GM12865 (cell line): ENCODE data around the gene CIPC.

ENCODE experiments used
- DNase-seq: peaks from one replicate; pipeline ENCODE4 v3.0.0; 2010; ENCODE audit warnings: low read depth
- H3K4me3 ChIP-seq: 2 replicates; pipeline ENCODE4 v1.5.1; 2011; ENCODE audit warnings: mild to moderate bottlenecking, low read depth, low read length, control low read depth
- CTCF ChIP-seq: IDR thresholded peaks from 2 replicates; pipeline ENCODE4 v1.5.1; 2011; ENCODE audit warnings: low read length, control low read depth, low read depth, inconsistent platforms; ENCODE audit not compliant: insufficient read depth; ENCODE audit errors: missing control alignments

The CIPC gene

GRCh38 chr14:77142005-77142800, 44.1 kb downstream of the CIPC start:
- no peak for TF ChIP-seq CTCF
- no peak for DNase-seq
- no peak overlapping the region for H3K4me3 ChIP-seq

- H3K4me3 ChIP-seq: no peak overlapping the region
- no peak for TF ChIP-seq CTCF
- DNase-seq: no peak
These were observed 45.0 kb downstream of the CIPC start for GRCh38 chr14:77143071-77143470.

GRCh38 chr14:77144412-77145115, 46.5 kb downstream of the CIPC start:
- TF ChIP-seq CTCF: no peak
- H3K4me3 ChIP-seq: no peak overlapping the region
- no peak for DNase-seq

- DNase-seq: no peak
- TF ChIP-seq CTCF: no peak
- H3K4me3 ChIP-seq: no peak overlapping the region
These were observed 48.1 kb downstream of the CIPC start for GRCh38 chr14:77145975-77146740.

- TF ChIP-seq CTCF: no peak
- no peak for DNase-seq
- H3K4me3 ChIP-seq: no peak overlapping the region
These were observed 50.6 kb downstream of the CIPC start for GRCh38 chr14:77148510-77149231.

GRCh38 chr14:77151245-77151644, 53.2 kb downstream of the CIPC start:
- TF ChIP-seq CTCF: peak; percentile 52
- no peak for DNase-seq

More at GRCh38 chr14:77151245-77151644, 53.2 kb downstream of the CIPC start:
- no peak overlapping the region for H3K4me3 ChIP-seq
